MCF 10A (cell line): Measurements from ENCODE around the gene MBOAT1. TPM values are rescaled to one million over a fixed set of nuclear protein-coding genes. Genes with fewer than 3 reads are reported as not detected.

Source experiments
- BruUV-seq: library from RNA; stranded (reverse); fragments of 400-500 nt; replicated peaks from 2 replicates; lab custom pipeline; 2021; lab: Mats Ljungman, UMichigan
- CTCF ChIA-PET: fragments of 300-600 bp; sonication (Branson Sonifier 250); formaldehyde crosslinking; extraction: SDS; loops from one replicate; lab custom pipeline; 2021; ENCODE audit warnings: antibody characterized with exemption, inconsistent platforms; lab: Yijun Ruan, JAX
- POLR2A ChIA-PET: fragments of 300-600, 350-650 bp; sonication (Branson Sonifier 250); formaldehyde crosslinking; extraction: SDS; loops from one replicate; lab custom pipeline; 2020; ENCODE audit warnings: antibody characterized with exemption, inconsistent platforms; lab: Yijun Ruan, JAX
- DNase-seq: peaks from one replicate; pipeline ENCODE4 v3.0.0-alpha.2; 2018; ENCODE audit not compliant: unreplicated experiment
- H3K27ac Mint-ChIP-seq: one replicate; pipeline ENCODE4 v1.8.0; 2022; ENCODE audit warnings: mild to moderate bottlenecking, low read depth, mixed read lengths; ENCODE audit not compliant: unreplicated experiment
- H3K27me3 Mint-ChIP-seq: one replicate; pipeline ENCODE4 v1.8.0; 2022; ENCODE audit warnings: mixed read lengths; ENCODE audit not compliant: insufficient read depth, unreplicated experiment
- H3K36me3 Mint-ChIP-seq: one replicate; pipeline ENCODE4 v1.8.0; 2022; ENCODE audit warnings: mild to moderate bottlenecking, moderate library complexity, mixed read lengths; ENCODE audit not compliant: insufficient read depth, unreplicated experiment
- H3K4me1 Mint-ChIP-seq: one replicate; pipeline ENCODE4 v1.8.0; 2022; ENCODE audit warnings: mixed read lengths; ENCODE audit not compliant: insufficient read depth, unreplicated experiment
- H3K4me3 Mint-ChIP-seq: one replicate; pipeline ENCODE4 v1.8.0; 2022; ENCODE audit warnings: mild to moderate bottlenecking, moderate library complexity, mixed read lengths; ENCODE audit not compliant: unreplicated experiment
- H3K9me3 Mint-ChIP-seq: one replicate; pipeline ENCODE4 v1.8.0; 2022; ENCODE audit warnings: mixed read lengths; ENCODE audit not compliant: unreplicated experiment
- intact Hi-C: fragments of 100-400 bp; cut with micrococcal nuclease; formaldehyde crosslinking; loops from 2 replicates; pipeline ENCODE4 v1.14.1; 2022
- total RNA-seq: library from RNA; stranded (reverse); gene quantifications from 2 replicates; pipeline ENCODE4 v1.2.3, GENCODE V29; 2022
- TF ChIP-seq, protein P1 (sequence below): fragments of 200-600 bp; IDR thresholded peaks from one replicate; pipeline ENCODE4 v1.8.0; 2022; ENCODE audit warnings: antibody characterized with exemption, mild to moderate bottlenecking; ENCODE audit not compliant: unreplicated experiment

Gene MBOAT1
- total RNA-seq, 1 experiment from 2014 or later = 6.3 TPM

DNA sequence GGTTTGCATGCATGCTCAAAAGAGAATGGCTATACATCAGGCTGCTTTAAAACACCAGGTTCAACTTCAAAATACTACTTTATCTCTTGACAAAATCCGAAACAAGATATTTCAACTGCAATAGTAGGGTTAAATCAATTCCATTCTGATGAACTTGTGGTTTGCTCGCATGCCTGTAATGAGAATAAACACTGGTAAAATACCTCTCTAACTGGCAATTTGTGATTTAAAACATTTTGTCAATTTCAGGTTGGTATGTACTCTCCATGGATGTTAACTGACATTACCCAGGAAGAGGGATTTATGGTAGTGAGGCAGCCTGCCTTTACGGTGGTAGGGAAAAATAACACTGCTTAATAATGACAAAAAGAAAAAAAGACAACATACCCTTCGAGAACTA lies 74.4 kb downstream of the MBOAT1 start:
- intact Hi-C loops = no loop called here
- no peak overlapping the region for H3K4me3 Mint-ChIP-seq
- DNase-seq = no peak
- TF ChIP-seq, protein P1, sequence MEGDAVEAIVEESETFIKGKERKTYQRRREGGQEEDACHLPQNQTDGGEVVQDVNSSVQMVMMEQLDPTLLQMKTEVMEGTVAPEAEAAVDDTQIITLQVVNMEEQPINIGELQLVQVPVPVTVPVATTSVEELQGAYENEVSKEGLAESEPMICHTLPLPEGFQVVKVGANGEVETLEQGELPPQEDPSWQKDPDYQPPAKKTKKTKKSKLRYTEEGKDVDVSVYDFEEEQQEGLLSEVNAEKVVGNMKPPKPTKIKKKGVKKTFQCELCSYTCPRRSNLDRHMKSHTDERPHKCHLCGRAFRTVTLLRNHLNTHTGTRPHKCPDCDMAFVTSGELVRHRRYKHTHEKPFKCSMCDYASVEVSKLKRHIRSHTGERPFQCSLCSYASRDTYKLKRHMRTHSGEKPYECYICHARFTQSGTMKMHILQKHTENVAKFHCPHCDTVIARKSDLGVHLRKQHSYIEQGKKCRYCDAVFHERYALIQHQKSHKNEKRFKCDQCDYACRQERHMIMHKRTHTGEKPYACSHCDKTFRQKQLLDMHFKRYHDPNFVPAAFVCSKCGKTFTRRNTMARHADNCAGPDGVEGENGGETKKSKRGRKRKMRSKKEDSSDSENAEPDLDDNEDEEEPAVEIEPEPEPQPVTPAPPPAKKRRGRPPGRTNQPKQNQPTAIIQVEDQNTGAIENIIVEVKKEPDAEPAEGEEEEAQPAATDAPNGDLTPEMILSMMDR = no peak
- H3K9me3 Mint-ChIP-seq = no peaks in the 10 kb centered on the region
- no peaks in the 10 kb centered on the region for H3K27me3 Mint-ChIP-seq
- no TSS peak for BruUV-seq
- H3K4me1 Mint-ChIP-seq = no peaks in the 10 kb centered on the region
- peaks cover 5% of the 10 kb centered on the region for H3K36me3 Mint-ChIP-seq
- no peak overlapping the region for H3K27ac Mint-ChIP-seq
- POLR2A ChIA-PET = no interaction called here
- CTCF ChIA-PET = no interaction called here

DNA sequence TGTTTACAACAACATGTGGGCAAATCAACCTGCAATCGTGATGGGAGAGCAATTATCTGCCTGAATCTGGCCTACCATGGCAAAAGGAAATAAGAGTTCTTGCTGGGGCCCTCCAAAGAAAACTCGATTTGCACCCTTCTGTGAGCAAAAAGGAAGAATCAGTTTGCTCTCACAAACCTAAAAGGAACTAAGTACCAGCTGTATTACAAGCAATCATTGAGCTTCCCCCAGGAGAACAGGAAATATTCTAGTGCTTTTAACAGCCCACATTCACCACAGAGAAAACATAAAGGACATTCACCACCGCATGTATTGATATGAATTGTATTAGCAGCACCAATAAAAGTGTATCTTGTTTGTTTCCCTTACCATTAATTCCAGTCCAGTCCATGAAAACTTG lies 75.0 kb downstream of the MBOAT1 start:
- TF ChIP-seq, protein P1 = no peak
- CTCF ChIA-PET = no interaction called here
- H3K4me1 Mint-ChIP-seq = no peaks in the 10 kb centered on the region
- intact Hi-C loops = no loop called here
- DNase-seq = no peak
- no peaks in the 10 kb centered on the region for H3K9me3 Mint-ChIP-seq
- BruUV-seq = no TSS peak
- POLR2A ChIA-PET = no interaction called here
- no peak overlapping the region for H3K27ac Mint-ChIP-seq
- H3K36me3 Mint-ChIP-seq = peaks cover 5% of the 10 kb centered on the region
- H3K27me3 Mint-ChIP-seq = no peaks in the 10 kb centered on the region
- H3K4me3 Mint-ChIP-seq = no peak overlapping the region

DNA sequence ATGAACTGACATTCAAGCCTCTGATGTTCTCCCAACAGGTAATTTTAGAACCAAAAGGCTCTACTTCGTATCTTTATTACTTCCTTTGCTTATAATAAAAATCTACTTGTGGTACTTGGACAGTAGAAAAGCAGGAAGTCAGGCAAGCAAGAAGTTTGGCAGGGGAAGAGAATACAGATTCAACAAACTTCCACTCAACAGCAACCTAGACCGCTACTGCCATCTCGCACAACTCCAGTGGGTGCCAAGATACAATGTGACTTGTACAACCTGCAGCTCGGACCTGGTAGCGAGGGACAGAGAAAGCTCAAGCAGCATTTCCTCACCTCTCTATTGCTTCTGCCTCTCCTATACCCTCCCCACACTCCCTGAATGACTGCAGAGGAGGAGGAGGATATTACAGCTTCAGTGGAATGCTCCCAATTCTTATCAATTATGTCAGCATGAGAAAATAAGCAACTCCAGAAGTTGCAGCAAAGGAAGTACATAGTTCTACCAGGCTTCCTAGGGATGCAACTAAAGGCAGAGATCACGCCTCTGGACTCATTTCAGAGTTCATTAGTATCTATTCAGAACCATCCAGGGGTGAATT lies 76.5 kb downstream of the MBOAT1 start:
- no peaks in the 10 kb centered on the region for H3K4me1 Mint-ChIP-seq
- TF ChIP-seq, protein P1 = no peak
- no peak overlapping the region for H3K4me3 Mint-ChIP-seq
- no TSS peak for BruUV-seq
- no peaks in the 10 kb centered on the region for H3K27me3 Mint-ChIP-seq
- no peak overlapping the region for H3K27ac Mint-ChIP-seq
- ChIA-PET CTCF (interaction anchor here (1.5 kb wide), 1 partner anchor 9 kb away, joined by 11 read pairs; no protein-coding TSS in a partner anchor), POLR2A (interaction anchor here (1.6 kb wide), 1 partner anchor 9 kb away, joined by 4 read pairs; no protein-coding TSS in a partner anchor)
- peaks cover 8% of the 10 kb centered on the region for H3K36me3 Mint-ChIP-seq
- no peak for DNase-seq
- no peaks in the 10 kb centered on the region for H3K9me3 Mint-ChIP-seq
- intact Hi-C loops = no loop called here

DNA sequence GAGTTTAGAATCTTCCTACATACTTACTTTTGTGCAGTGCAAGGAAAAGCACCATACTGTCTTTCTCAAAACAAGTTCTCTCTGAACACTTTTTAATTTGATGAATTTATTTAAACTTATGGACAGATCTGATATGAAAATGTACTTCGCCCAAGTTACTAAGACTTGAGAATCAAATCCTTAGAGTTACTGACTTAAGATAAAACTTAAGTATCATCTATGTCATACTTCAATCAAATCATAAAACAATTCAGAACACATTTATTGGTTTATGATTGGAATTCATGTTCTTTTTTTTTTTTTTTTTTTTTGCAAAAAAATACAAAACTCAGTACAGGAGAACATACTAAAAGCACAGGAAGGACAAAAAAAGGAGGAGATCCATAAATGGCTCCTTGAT lies 77.7 kb downstream of the MBOAT1 start:
- Mint-ChIP-seq H3K27me3 (no peaks in the 10 kb centered on the region), H3K4me1 (no peaks in the 10 kb centered on the region), H3K9me3 (no peaks in the 10 kb centered on the region), H3K4me3 (no peak overlapping the region), H3K27ac (no peak overlapping the region), H3K36me3 (peaks cover 15% of the 10 kb centered on the region)
- intact Hi-C loops = no loop called here
- TF ChIP-seq, protein P1 = no peak
- DNase-seq = no peak
- POLR2A ChIA-PET = interaction anchor here (1.0 to 1.6 kb wide), 2 partner anchors 10 to 78 kb away, joined by 4 read pairs; partner anchors contain the start of gene MBOAT1
- BruUV-seq = no TSS peak
- CTCF ChIA-PET = interaction anchor here (0.6 kb wide), 1 partner anchor 806 kb away, joined by 3 read pairs; no protein-coding TSS in a partner anchor
